NCI-H1105 treated with DMSO at 0.1 percent for 48 hours (cell line): ENCODE measurements around the gene SCG5.

Source experiments
- DNase-seq: peaks from one replicate; lab custom pipeline; 2025; lab: John Stamatoyannopoulos, UW

SCG5 gene

GRCh38 chr15:32723171-32723948 lies 81.8 kb downstream of the SCG5 start:
- DNase-seq = no peak

GRCh38 chr15:32729700-32730395 lies 88.3 kb downstream of the SCG5 start:
- no peak for DNase-seq

- no peak for DNase-seq
Observed at GRCh38 chr15:32730677-32731654, 89.5 kb downstream of the SCG5 start.

- DNase-seq = no peak
Observed at GRCh38 chr15:32732574-32733157, 91.2 kb downstream of the SCG5 start.

- no peak for DNase-seq
Observed at GRCh38 chr15:32733281-32733680, 91.8 kb downstream of the SCG5 start.

GRCh38 chr15:32735989-32736700 lies 94.6 kb downstream of the SCG5 start:
- no peak for DNase-seq

GRCh38 chr15:32736701-32737061 lies 95.2 kb downstream of the SCG5 start:
- no peak for DNase-seq

- no peak for DNase-seq
Observed at GRCh38 chr15:32737304-32737703, 95.8 kb downstream of the SCG5 start.

GRCh38 chr15:32738666-32739065 lies 97.2 kb downstream of the SCG5 start:
- no peak for DNase-seq

GRCh38 chr15:32739522-32740063 lies 98.1 kb downstream of the SCG5 start:
- no peak for DNase-seq

GRCh38 chr15:32743411-32744140 lies 102.1 kb downstream of the SCG5 start:
- no peak for DNase-seq

- DNase-seq = no peak
Observed at GRCh38 chr15:32746116-32746857, 104.8 kb downstream of the SCG5 start.
